GM06990 (cell line): ENCODE data around the gene PHKB.

Source experiments
- DNase-seq: peaks from one replicate; pipeline ENCODE4 v3.0.0-alpha.2; 2011; ENCODE audit not compliant: insufficient read length; ENCODE audit errors: extremely low read depth
- H3K27me3 ChIP-seq: replicated peaks from 2 replicates; pipeline ENCODE4 v1.6.0; 2011; ENCODE audit warnings: low read length; ENCODE audit not compliant: control insufficient read depth, insufficient read depth
- H3K36me3 ChIP-seq: 2 replicates; pipeline ENCODE4 v1.5.1; 2011; ENCODE audit warnings: low read length; ENCODE audit not compliant: control insufficient read depth, insufficient read depth
- H3K4me3 ChIP-seq: replicated peaks from 2 replicates; pipeline ENCODE4 v1.5.1; 2011; ENCODE audit warnings: low read depth, mild to moderate bottlenecking, control low read depth, low read length
- TF ChIP-seq, protein P1 (sequence below): IDR thresholded peaks from 2 replicates; pipeline ENCODE4 v1.5.1; 2011; ENCODE audit warnings: low read length, control low read depth, mild to moderate bottlenecking, inconsistent platforms; ENCODE audit not compliant: insufficient read depth, poor library complexity, severe bottlenecking

The PHKB gene

DNA sequence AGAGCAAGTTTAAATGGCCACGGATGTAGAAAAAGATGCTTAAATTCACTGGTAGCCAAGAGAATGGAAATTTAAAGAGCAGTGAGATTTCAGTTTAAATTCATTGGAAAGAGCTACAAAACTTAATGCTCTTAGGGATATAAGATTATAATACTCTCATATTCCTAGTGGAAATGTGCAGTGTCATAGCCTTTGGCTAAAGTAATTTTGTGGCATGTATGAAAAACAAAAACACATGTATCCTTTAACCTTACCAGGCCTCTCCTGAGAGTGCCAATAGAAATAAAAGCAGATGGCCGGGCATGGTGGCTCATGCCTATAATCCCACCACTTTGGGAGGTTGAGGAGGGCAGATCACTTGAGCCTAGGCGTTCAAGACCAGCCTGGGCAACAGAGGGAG is 289.2 kb downstream of the PHKB start:
- no peaks in the 10 kb centered on the region for H3K27me3 ChIP-seq
- TF ChIP-seq, protein P1, sequence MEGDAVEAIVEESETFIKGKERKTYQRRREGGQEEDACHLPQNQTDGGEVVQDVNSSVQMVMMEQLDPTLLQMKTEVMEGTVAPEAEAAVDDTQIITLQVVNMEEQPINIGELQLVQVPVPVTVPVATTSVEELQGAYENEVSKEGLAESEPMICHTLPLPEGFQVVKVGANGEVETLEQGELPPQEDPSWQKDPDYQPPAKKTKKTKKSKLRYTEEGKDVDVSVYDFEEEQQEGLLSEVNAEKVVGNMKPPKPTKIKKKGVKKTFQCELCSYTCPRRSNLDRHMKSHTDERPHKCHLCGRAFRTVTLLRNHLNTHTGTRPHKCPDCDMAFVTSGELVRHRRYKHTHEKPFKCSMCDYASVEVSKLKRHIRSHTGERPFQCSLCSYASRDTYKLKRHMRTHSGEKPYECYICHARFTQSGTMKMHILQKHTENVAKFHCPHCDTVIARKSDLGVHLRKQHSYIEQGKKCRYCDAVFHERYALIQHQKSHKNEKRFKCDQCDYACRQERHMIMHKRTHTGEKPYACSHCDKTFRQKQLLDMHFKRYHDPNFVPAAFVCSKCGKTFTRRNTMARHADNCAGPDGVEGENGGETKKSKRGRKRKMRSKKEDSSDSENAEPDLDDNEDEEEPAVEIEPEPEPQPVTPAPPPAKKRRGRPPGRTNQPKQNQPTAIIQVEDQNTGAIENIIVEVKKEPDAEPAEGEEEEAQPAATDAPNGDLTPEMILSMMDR, result no peak
- H3K36me3 ChIP-seq, result no peaks in the 10 kb centered on the region
- H3K4me3 ChIP-seq, result no peak overlapping the region
- DNase-seq, result no peak
